ENCODE data around the gene FAM162B.

DNA sequence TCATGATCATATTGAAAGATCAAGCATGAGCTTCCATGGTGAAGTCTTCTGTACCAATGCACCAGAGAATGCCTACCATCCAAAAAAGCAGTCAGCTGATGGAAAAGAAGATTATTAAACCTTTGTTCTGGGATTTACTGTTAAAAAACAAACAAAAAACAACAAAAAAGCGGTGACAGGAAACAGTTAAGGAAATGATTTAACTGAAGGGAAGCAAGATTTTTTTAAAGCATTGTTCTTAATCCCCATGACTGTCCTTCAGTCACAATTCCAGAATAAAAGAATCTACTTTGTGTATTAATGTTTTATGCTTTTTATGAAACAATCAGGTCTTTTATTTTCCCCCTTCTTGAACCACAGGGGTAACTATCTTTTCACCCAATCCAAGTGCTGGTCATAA is 23.9 kb downstream of the FAM162B start:
- TF ChIP-seq, protein P1, sequence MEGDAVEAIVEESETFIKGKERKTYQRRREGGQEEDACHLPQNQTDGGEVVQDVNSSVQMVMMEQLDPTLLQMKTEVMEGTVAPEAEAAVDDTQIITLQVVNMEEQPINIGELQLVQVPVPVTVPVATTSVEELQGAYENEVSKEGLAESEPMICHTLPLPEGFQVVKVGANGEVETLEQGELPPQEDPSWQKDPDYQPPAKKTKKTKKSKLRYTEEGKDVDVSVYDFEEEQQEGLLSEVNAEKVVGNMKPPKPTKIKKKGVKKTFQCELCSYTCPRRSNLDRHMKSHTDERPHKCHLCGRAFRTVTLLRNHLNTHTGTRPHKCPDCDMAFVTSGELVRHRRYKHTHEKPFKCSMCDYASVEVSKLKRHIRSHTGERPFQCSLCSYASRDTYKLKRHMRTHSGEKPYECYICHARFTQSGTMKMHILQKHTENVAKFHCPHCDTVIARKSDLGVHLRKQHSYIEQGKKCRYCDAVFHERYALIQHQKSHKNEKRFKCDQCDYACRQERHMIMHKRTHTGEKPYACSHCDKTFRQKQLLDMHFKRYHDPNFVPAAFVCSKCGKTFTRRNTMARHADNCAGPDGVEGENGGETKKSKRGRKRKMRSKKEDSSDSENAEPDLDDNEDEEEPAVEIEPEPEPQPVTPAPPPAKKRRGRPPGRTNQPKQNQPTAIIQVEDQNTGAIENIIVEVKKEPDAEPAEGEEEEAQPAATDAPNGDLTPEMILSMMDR (IDR thresholded peaks at IDR 0.05) = no peak
- no peak for TF ChIP-seq EZH2 (IDR thresholded peaks at IDR 0.05; ENCODE audit: borderline replicate concordance, insufficient read depth, low read depth, low read length, poor library complexity, severe bottlenecking)
